Nephron (organoid): ENCODE measurements around the gene CORO2A.

Experiments
- H3K27ac Mint-ChIP-seq, 3 experiments: 2 replicates each; pipeline ENCODE4 v1.8.0; 2020; ENCODE audit warnings: mixed read lengths in 3 of 3, mild to moderate bottlenecking in 2 of 3, moderate library complexity in 1 of 3
- H3K27me3 Mint-ChIP-seq: 2 replicates; pipeline ENCODE4 v1.8.0; 2021; ENCODE audit warnings: low read depth, mild to moderate bottlenecking, moderate library complexity, mixed read lengths
- H3K36me3 Mint-ChIP-seq: 2 replicates; pipeline ENCODE4 v1.8.0; 2020; ENCODE audit warnings: low read depth, mixed read lengths
- H3K4me1 Mint-ChIP-seq: 2 replicates; pipeline ENCODE4 v1.8.0; 2020; ENCODE audit warnings: mixed read lengths
- H3K4me3 Mint-ChIP-seq, 3 experiments: 2 replicates each; pipeline ENCODE4 v1.8.0; 2020; ENCODE audit warnings: mild to moderate bottlenecking in 3 of 3, mixed read lengths in 3 of 3, moderate library complexity in 2 of 3
- H3K9me3 Mint-ChIP-seq: 2 replicates; pipeline ENCODE4 v1.8.0; 2020; ENCODE audit warnings: mixed read lengths
- CTCF ChIP-seq, 3 experiments: fragments of 200-600 bp; sonication (generic); IDR thresholded peaks; one replicate each; pipeline ENCODE4 v1.5.0; 2021; ENCODE audit warnings: antibody characterized with exemption in 3 of 3; ENCODE audit not compliant: unreplicated experiment in 3 of 3

The CORO2A gene

GRCh38 chr9:98234245-98234825 lies 41.9 kb upstream of the CORO2A start:
- Mint-ChIP-seq H3K4me3 (no peak overlapping the region), H3K27ac (no peak overlapping the region), H3K4me1 (no peaks in the 10 kb centered on the region), H3K27me3 (peaks cover 4% of the 10 kb centered on the region), H3K36me3 (no peaks in the 10 kb centered on the region), H3K9me3 (no peaks in the 10 kb centered on the region)
- peak in 1 of 3 experiments; percentile 12 for TF ChIP-seq CTCF (IDR thresholded peaks at IDR 0.05; ENCODE audit: unreplicated experiment in 3 of 3)

GRCh38 chr9:98232926-98233325 lies 40.5 kb upstream of the CORO2A start:
- H3K4me3 Mint-ChIP-seq, result no peak overlapping the region
- TF ChIP-seq CTCF (IDR thresholded peaks at IDR 0.05; ENCODE audit: unreplicated experiment in 3 of 3), result no peak
- no peaks in the 10 kb centered on the region for H3K9me3 Mint-ChIP-seq
- H3K27me3 Mint-ChIP-seq, result peaks cover 4% of the 10 kb centered on the region
- no peak overlapping the region for H3K27ac Mint-ChIP-seq
- H3K36me3 Mint-ChIP-seq, result no peaks in the 10 kb centered on the region
- H3K4me1 Mint-ChIP-seq, result no peaks in the 10 kb centered on the region

- no peak for TF ChIP-seq CTCF (IDR thresholded peaks at IDR 0.05; ENCODE audit: unreplicated experiment in 3 of 3)
- Mint-ChIP-seq H3K4me3 (no peak overlapping the region), H3K27ac (no peak overlapping the region), H3K36me3 (no peaks in the 10 kb centered on the region), H3K4me1 (peaks cover 3% of the 10 kb centered on the region), H3K9me3 (no peaks in the 10 kb centered on the region), H3K27me3 (peaks cover 4% of the 10 kb centered on the region)
These were observed 39.5 kb upstream of the CORO2A start for GRCh38 chr9:98231770-98232478.

GRCh38 chr9:98230789-98231188 lies 38.4 kb upstream of the CORO2A start:
- no peak for TF ChIP-seq CTCF (IDR thresholded peaks at IDR 0.05; ENCODE audit: unreplicated experiment in 3 of 3)
- no peaks in the 10 kb centered on the region for H3K36me3 Mint-ChIP-seq
- no peak overlapping the region for H3K27ac Mint-ChIP-seq
- H3K4me3 Mint-ChIP-seq, result no peak overlapping the region
- no peaks in the 10 kb centered on the region for H3K9me3 Mint-ChIP-seq
- H3K27me3 Mint-ChIP-seq, result peaks cover 4% of the 10 kb centered on the region
- peaks cover 7% of the 10 kb centered on the region for H3K4me1 Mint-ChIP-seq

- peaks cover 4% of the 10 kb centered on the region for H3K27me3 Mint-ChIP-seq
- H3K4me3 Mint-ChIP-seq, result no peak overlapping the region
- TF ChIP-seq CTCF (IDR thresholded peaks at IDR 0.05; ENCODE audit: unreplicated experiment in 3 of 3), result no peak
- H3K36me3 Mint-ChIP-seq, result no peaks in the 10 kb centered on the region
- H3K27ac Mint-ChIP-seq, result no peak overlapping the region
- H3K4me1 Mint-ChIP-seq, result peaks cover 7% of the 10 kb centered on the region
- no peaks in the 10 kb centered on the region for H3K9me3 Mint-ChIP-seq
These were observed 37.9 kb upstream of the CORO2A start for GRCh38 chr9:98230304-98230703.

- Mint-ChIP-seq H3K27ac (no peak overlapping the region), H3K27me3 (peaks cover 4% of the 10 kb centered on the region), H3K36me3 (no peaks in the 10 kb centered on the region), H3K4me3 (no peak overlapping the region), H3K9me3 (no peaks in the 10 kb centered on the region), H3K4me1 (peaks cover 7% of the 10 kb centered on the region)
- no peak for TF ChIP-seq CTCF (IDR thresholded peaks at IDR 0.05; ENCODE audit: unreplicated experiment in 3 of 3)
These were observed 37.2 kb upstream of the CORO2A start for GRCh38 chr9:98229620-98230019.
